ENCODE results near the gene SAT2. TPM values are rescaled to one million over a fixed set of nuclear protein-coding genes. Genes with fewer than 3 reads are reported as not detected.

The SAT2 gene
- total and polyA plus RNA-seq, 9 donors, result 89.5 to 235 (median 145) TPM

- Histone ChIP-seq H3K36me3 (no peaks in the 10 kb centered on the region), H3K4me3 (no peak overlapping the region), H3K27ac (no peak overlapping the region), H3K9me3 (no peaks in the 10 kb centered on the region), H3K4me1 (ENCODE audit: insufficient read depth) (no peaks in the 10 kb centered on the region), H3K27me3 (no peaks in the 10 kb centered on the region)
- no peak for TF ChIP-seq EP300 (IDR thresholded peaks at IDR 0.05)
- no peak for TF ChIP-seq CTCF (IDR thresholded peaks at IDR 0.05)
- no peak for TF ChIP-seq POLR2A (IDR thresholded peaks at IDR 0.05)
- DNase-seq, result no peak
- WGBS, 3 donors, result 87 to 88% (median 88%) methylated on average over 7 of the region's 7 CpGs
- intact Hi-C loops (cut with DNase I), result no loop called here
These were observed 40.9 kb upstream of the SAT2 start for GRCh38 chr17:7668482-7668881.

- 42 to 57% (median 56%) methylated on average over 10 of the region's 10 CpGs for WGBS, 3 donors
- Histone ChIP-seq H3K27me3 (no peaks in the 10 kb centered on the region), H3K36me3 (no peaks in the 10 kb centered on the region), H3K9me3 (no peaks in the 10 kb centered on the region), H3K4me1 (ENCODE audit: insufficient read depth) (no peaks in the 10 kb centered on the region), H3K27ac (no peak overlapping the region), H3K4me3 (no peak overlapping the region)
- no peak for DNase-seq
- intact Hi-C loops (cut with DNase I), result no loop called here
- no peak for TF ChIP-seq CTCF (IDR thresholded peaks at IDR 0.05)
- TF ChIP-seq POLR2A (IDR thresholded peaks at IDR 0.05), result no peak
- TF ChIP-seq EP300 (IDR thresholded peaks at IDR 0.05), result no peak
These were observed 40.2 kb upstream of the SAT2 start for GRCh38 chr17:7667656-7668406.

- TF ChIP-seq CTCF (IDR thresholded peaks at IDR 0.05) (no peak), POLR2A (IDR thresholded peaks at IDR 0.05) (no peak), EP300 (IDR thresholded peaks at IDR 0.05) (no peak)
- WGBS, 3 donors, result 13 to 17% (median 14%) methylated on average over 10 of the region's 10 CpGs
- no peaks in the 10 kb centered on the region for H3K27me3 ChIP-seq
- intact Hi-C loops (cut with DNase I), result no loop called here
- no peak overlapping the region for H3K4me3 ChIP-seq
- H3K27ac ChIP-seq, result peak overlapping the region in 1 of 2 donors; percentile 1
- peak; percentile 73 to 87 (median 79) for DNase-seq
- H3K36me3 ChIP-seq, result no peaks in the 10 kb centered on the region
- H3K9me3 ChIP-seq, result no peaks in the 10 kb centered on the region
- peaks cover 4% of the 10 kb centered on the region for H3K4me1 ChIP-seq (ENCODE audit: insufficient read depth)
These were observed 29.5 kb upstream of the SAT2 start for GRCh38 chr17:7656958-7657609.

GRCh38 chr17:7655541-7655840 lies 27.9 kb upstream of the SAT2 start:
- intact Hi-C loops (cut with DNase I), result no loop called here
- no peaks in the 10 kb centered on the region for H3K9me3 ChIP-seq
- no peak overlapping the region for H3K4me3 ChIP-seq
- TF ChIP-seq EP300 (IDR thresholded peaks at IDR 0.05) (no peak), CTCF (IDR thresholded peaks at IDR 0.05) (no peak), POLR2A (IDR thresholded peaks at IDR 0.05) (no peak)
- no peaks in the 10 kb centered on the region for H3K27me3 ChIP-seq
- no peaks in the 10 kb centered on the region for H3K36me3 ChIP-seq
- DNase-seq, result peak in 1 of 5 donors; percentile 31
- H3K4me1 ChIP-seq (ENCODE audit: insufficient read depth), result peaks cover 4% of the 10 kb centered on the region
- 89 to 91% (median 90%) methylated on average over 17 of the region's 17 CpGs for WGBS, 3 donors
- no peak overlapping the region for H3K27ac ChIP-seq
